ENCODE data around the gene CKAP5. TPM values are rescaled to one million over a fixed set of nuclear protein-coding genes. Genes with fewer than 3 reads are reported as not detected.

CKAP5 gene
- total RNA-seq, 1 experiment from 2014 or later, result 190 TPM

GRCh38 chr11:46836431-46836830 is 9.6 kb downstream of the CKAP5 start:
- no peak overlapping the region for H3K27ac Mint-ChIP-seq
- no CpG with 5 or more reads among the region's 1 CpG for WGBS (ENCODE audit: extremely low coverage, insufficient read length, low lambda C conversion rate)
- H3K36me3 Mint-ChIP-seq (ENCODE audit: insufficient read depth in 1 of 3, low read depth in 3 of 3), result peaks cover 0 to 2% (median 0%) of the 10 kb centered on the region in 3 experiments; a peak in 2 of 7 replicates
- Histone ChIP-seq H3K79me2 (ENCODE audit: insufficient read depth, low read length) (peaks cover 48% of the 10 kb centered on the region; the same call in 1 of the 2 replicates), H3K18ac (ENCODE audit: insufficient read length, low read depth, low read length) (no peak overlapping the region), H4K91ac (ENCODE audit: insufficient read length, low read depth, low read length) (no peak overlapping the region), H3K27ac (ENCODE audit: insufficient read length, low read depth, low read length) (no peak overlapping the region), H4K8ac (replicated peaks; ENCODE audit: insufficient read length, low read depth, low read length) (no peak overlapping the region), H3K79me1 (ENCODE audit: insufficient read depth, low read depth, low read length, poor library complexity, severe bottlenecking) (peaks cover 21% of the 10 kb centered on the region), H3K23me2 (ENCODE audit: insufficient read length, low read depth, low read length, poor library complexity, severe bottlenecking) (no peaks in the 10 kb centered on the region), H3K23ac (ENCODE audit: insufficient read length, low read depth, low read length) (no peak overlapping the region), H2BK5ac (ENCODE audit: insufficient read length, low read length) (no peak overlapping the region), H3T11ph (ENCODE audit: low read length) (no peak overlapping the region), H2BK120ac (ENCODE audit: low read depth, low read length, poor library complexity, severe bottlenecking) (no peak overlapping the region), H3K4ac (ENCODE audit: low read depth, low read length) (no peak overlapping the region), H2AK5ac (ENCODE audit: insufficient read length, low read length) (no peak overlapping the region), H4K5ac (ENCODE audit: insufficient read length, low read depth, low read length) (no peak overlapping the region), H2BK12ac (ENCODE audit: insufficient read length, low read depth, low read length) (no peak overlapping the region), H3K56ac (ENCODE audit: insufficient read length, low read depth, low read length) (no peak overlapping the region), H3K4me1 (ENCODE audit: insufficient read depth, low read length) (peaks cover 3% of the 10 kb centered on the region; the same call in 1 of the 2 replicates), H3K9ac (ENCODE audit: extremely low read depth, insufficient read length, low read length) (no peak overlapping the region), H3K14ac (ENCODE audit: insufficient read depth, low read length) (no peak overlapping the region), H2BK20ac (ENCODE audit: low read depth, low read length, poor library complexity, severe bottlenecking) (no peak overlapping the region), H3K4me2 (ENCODE audit: insufficient read depth, insufficient read length, low read length) (no peak overlapping the region), H3K9me3 (ENCODE audit: control insufficient read depth, low read depth, low read length) (no peaks in the 10 kb centered on the region), H4K20me1 (ENCODE audit: control insufficient read depth, insufficient read depth, insufficient read length) (no peaks in the 10 kb centered on the region), H2AFZ (ENCODE audit: low read length) (no peak overlapping the region), H3K27me3 (ENCODE audit: insufficient read depth, low read length) (no peaks in the 10 kb centered on the region), H2BK15ac (ENCODE audit: low read depth, low read length) (no peak overlapping the region)
- DNase-seq, result no peak
- peaks cover 30 to 33% of the 10 kb centered on the region in 2 experiments for H3K4me1 Mint-ChIP-seq
- no peaks in the 10 kb centered on the region for H3K9me3 Mint-ChIP-seq
- H3K27me3 Mint-ChIP-seq (ENCODE audit: low read depth), result no peaks in the 10 kb centered on the region
- no peak overlapping the region for H3K4me3 Mint-ChIP-seq
- TF ChIP-seq, protein P1, sequence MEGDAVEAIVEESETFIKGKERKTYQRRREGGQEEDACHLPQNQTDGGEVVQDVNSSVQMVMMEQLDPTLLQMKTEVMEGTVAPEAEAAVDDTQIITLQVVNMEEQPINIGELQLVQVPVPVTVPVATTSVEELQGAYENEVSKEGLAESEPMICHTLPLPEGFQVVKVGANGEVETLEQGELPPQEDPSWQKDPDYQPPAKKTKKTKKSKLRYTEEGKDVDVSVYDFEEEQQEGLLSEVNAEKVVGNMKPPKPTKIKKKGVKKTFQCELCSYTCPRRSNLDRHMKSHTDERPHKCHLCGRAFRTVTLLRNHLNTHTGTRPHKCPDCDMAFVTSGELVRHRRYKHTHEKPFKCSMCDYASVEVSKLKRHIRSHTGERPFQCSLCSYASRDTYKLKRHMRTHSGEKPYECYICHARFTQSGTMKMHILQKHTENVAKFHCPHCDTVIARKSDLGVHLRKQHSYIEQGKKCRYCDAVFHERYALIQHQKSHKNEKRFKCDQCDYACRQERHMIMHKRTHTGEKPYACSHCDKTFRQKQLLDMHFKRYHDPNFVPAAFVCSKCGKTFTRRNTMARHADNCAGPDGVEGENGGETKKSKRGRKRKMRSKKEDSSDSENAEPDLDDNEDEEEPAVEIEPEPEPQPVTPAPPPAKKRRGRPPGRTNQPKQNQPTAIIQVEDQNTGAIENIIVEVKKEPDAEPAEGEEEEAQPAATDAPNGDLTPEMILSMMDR (conservative IDR thresholded peaks at IDR 0.05), result no peak
